Suprapubic skin (tissue), 3 donors: ENCODE measurements around the gene KIF18B.

Experiments used
- CTCF ChIP-seq, 2 donors: fragments of 200-600 bp in 1 of 2; fragments of 450-650 bp in 1 of 2; sonication (generic) in 1 of 2; IDR thresholded peaks; one replicate each; pipeline ENCODE4 v1.5.1; 2016 to 2019; ENCODE audit warnings: antibody characterized with exemption in 2 of 2, mild to moderate bottlenecking in 1 of 2, moderate library complexity in 1 of 2
- POLR2A ChIP-seq, 2 donors: fragments of 450-650 bp; IDR thresholded peaks; one replicate each; pipeline ENCODE4 v1.6.1; 2017; ENCODE audit warnings: antibody characterized with exemption in 2 of 2, mild to moderate bottlenecking in 2 of 2, moderate library complexity in 2 of 2

GRCh38 chr17:44926821-44927525, 20.6 kb downstream of the KIF18B start:
- TF ChIP-seq POLR2A (IDR thresholded peaks at IDR 0.05): no peak
- TF ChIP-seq CTCF (IDR thresholded peaks at IDR 0.05): no peak
